SK-N-SH treated with all-trans-retinoic acid at 6 μM for 48 hours (cell line): Measurements from ENCODE around the gene HBG2.
"Not testable (repeated sequence)": the region's sequence is repeated elsewhere in the genome, so short reads cannot be mapped to it uniquely, and the experiment has no call there.

Source experiments
- ATAC-seq: fragments of 200-7000 bp; cut with Tn5 transposase; 3 replicates; pipeline ENCODE4 v1.9.1; 2020; ENCODE audit warnings: mild to moderate bottlenecking, moderate library complexity
- ARNTL ChIP-seq: fragments of 450-650 bp; formaldehyde crosslinking; IDR thresholded peaks from 2 replicates; pipeline ENCODE4 v1.5.0; 2020; ENCODE audit warnings: low read depth, mild to moderate bottlenecking, moderate library complexity, borderline replicate concordance
- BACH2 ChIP-seq: fragments of 250-450 bp; sonication (Bioruptor Pico); IDR thresholded peaks from 2 replicates; pipeline ENCODE4 v1.9.0; 2021; ENCODE audit warnings: mild to moderate bottlenecking, borderline replicate concordance
- CSDC2 ChIP-seq: fragments of 250-450 bp; sonication (Bioruptor Pico); IDR thresholded peaks from 2 replicates; pipeline ENCODE4 v1.5.0; 2020; ENCODE audit warnings: mild to moderate bottlenecking, moderate library complexity
- ESRRG ChIP-seq: fragments of 250-450 bp; sonication (Bioruptor Pico); IDR thresholded peaks from 2 replicates; pipeline ENCODE4 v1.6.1; 2021; ENCODE audit warnings: mild to moderate bottlenecking
- GLIS3 ChIP-seq: fragments of 250-450 bp; sonication (Bioruptor Pico); IDR thresholded peaks from 2 replicates; pipeline ENCODE4 v1.5.0; 2020; ENCODE audit warnings: mild to moderate bottlenecking, moderate library complexity
- ISL1 ChIP-seq: fragments of 250-450 bp; sonication (Bioruptor Pico); IDR thresholded peaks from 2 replicates; pipeline ENCODE4 v2.1.2; 2022; ENCODE audit warnings: mild to moderate bottlenecking, moderate library complexity
- PPARA ChIP-seq: fragments of 250-450 bp; sonication (Bioruptor Pico); IDR thresholded peaks from 2 replicates; pipeline ENCODE4 v1.5.0; 2020; ENCODE audit warnings: mild to moderate bottlenecking, borderline replicate concordance
- SNAI2 ChIP-seq: fragments of 250-450 bp; sonication (Bioruptor Pico); IDR thresholded peaks from 2 replicates; pipeline ENCODE4 v1.5.0; 2020; ENCODE audit warnings: mild to moderate bottlenecking, moderate library complexity
- TCF4 ChIP-seq: fragments of 250-450 bp; sonication (Bioruptor Pico); IDR thresholded peaks from 2 replicates; pipeline ENCODE4 v1.8.0; 2021; ENCODE audit warnings: mild to moderate bottlenecking, moderate library complexity, borderline replicate concordance
- TOX ChIP-seq: fragments of 250-450 bp; sonication (Bioruptor Pico); IDR thresholded peaks from 2 replicates; pipeline ENCODE4 v1.8.0; 2021; ENCODE audit warnings: mild to moderate bottlenecking, moderate library complexity, borderline replicate concordance
- ZFP3 ChIP-seq: fragments of 250-450 bp; sonication (Bioruptor Pico); IDR thresholded peaks from 2 replicates; pipeline ENCODE4 v1.5.0; 2020; ENCODE audit warnings: mild to moderate bottlenecking, moderate library complexity
- ZFP30 ChIP-seq: fragments of 450-650 bp; formaldehyde crosslinking; IDR thresholded peaks from 2 replicates; pipeline ENCODE4 v1.5.0; 2022; ENCODE audit warnings: mild to moderate bottlenecking, moderate library complexity
- ZNF565 ChIP-seq: fragments of 450-650 bp; formaldehyde crosslinking; conservative IDR thresholded peaks from 2 replicates; pipeline ENCODE4 v1.5.0; 2020; ENCODE audit warnings: low read depth, mild to moderate bottlenecking, moderate library complexity
- ZNF70 ChIP-seq: fragments of 450-650 bp; formaldehyde crosslinking; IDR thresholded peaks from 2 replicates; pipeline ENCODE4 v1.5.0; 2020; ENCODE audit warnings: mild to moderate bottlenecking, moderate library complexity
- ZNF8 ChIP-seq: fragments of 450-650 bp; formaldehyde crosslinking; IDR thresholded peaks from 2 replicates; pipeline ENCODE4 v1.5.0; 2020; ENCODE audit warnings: mild to moderate bottlenecking, moderate library complexity
- TF ChIP-seq, protein P1 (sequence below): fragments of 250-450 bp; sonication (Bioruptor Pico); IDR thresholded peaks from 2 replicates; pipeline ENCODE4 v1.5.1; 2020; ENCODE audit warnings: low read depth, mild to moderate bottlenecking, moderate library complexity
- TF ChIP-seq, protein P2 (sequence below): fragments of 250-450 bp; sonication (Bioruptor Pico); IDR thresholded peaks from 2 replicates; pipeline ENCODE4 v1.8.0; 2021; ENCODE audit warnings: low read depth, mild to moderate bottlenecking, moderate library complexity, borderline replicate concordance
- TF ChIP-seq, protein P3 (sequence below): fragments of 250-450 bp; sonication (Bioruptor Pico); IDR thresholded peaks from 2 replicates; pipeline ENCODE4 v1.8.0; 2020; ENCODE audit warnings: mild to moderate bottlenecking, moderate library complexity, borderline replicate concordance
- TF ChIP-seq, protein P4 (sequence below): fragments of 250-450 bp; sonication (Bioruptor Pico); IDR thresholded peaks from 2 replicates; pipeline ENCODE4 v1.5.1; 2021; ENCODE audit warnings: mild to moderate bottlenecking, moderate library complexity
- TF ChIP-seq, protein P5 (sequence below): fragments of 250-450 bp; sonication (Bioruptor Pico); IDR thresholded peaks from 2 replicates; pipeline ENCODE4 v1.5.0; 2020; ENCODE audit warnings: mild to moderate bottlenecking, moderate library complexity

Gene HBG2

DNA sequence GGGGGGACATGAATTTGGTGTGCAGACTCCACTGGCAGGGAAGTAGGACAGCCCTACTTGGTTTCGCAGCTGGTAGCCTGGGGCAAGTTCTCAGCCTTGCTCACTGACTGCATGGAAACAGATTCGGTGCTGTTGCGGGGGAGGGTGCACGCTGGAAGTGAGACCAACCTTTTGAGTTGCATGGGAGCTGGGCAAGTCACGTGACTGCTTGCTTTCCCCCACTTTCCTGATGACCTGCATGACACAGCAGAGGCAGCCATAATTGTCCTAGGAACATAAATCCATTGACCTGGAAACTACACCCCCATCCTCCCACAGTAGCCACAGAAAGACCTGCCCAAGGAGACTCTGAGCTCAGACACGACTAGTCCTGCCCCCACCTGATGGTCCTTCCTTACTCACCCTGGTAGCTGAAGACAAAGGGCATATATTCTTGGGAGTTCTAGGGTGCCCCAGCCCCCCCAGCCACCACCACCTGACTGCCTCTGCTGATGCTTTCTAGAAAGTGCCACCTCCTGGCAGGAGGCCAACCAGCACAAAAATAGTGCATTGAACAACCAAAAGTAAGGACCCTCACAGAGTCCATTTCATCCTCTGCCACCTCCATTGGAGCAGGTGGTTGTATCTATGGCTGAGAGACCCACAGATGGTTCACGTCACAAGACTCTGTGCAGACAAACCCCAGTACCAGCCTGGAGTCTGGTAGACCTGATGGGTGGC, 4.1 kb upstream of the HBG2 start:
- ATAC-seq = no peak

DNA sequence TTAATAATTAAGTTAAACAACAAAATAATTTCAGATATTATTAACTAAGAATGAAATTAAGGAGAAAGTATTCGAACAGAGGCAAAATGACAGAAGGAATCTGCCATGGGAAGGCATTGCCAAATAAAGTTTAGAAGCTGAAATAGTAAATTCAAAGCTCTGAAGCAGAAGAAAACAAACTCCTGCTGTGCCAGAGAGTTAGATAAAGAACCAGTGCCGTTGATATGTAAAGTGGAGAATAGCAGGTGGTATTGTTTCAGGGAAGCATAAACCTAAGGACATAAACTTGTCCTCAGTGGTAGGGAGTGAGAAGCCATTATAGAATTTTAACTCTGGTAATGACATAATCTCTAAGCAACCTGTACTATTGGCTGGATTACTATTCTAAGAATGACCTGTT, 2.7 kb upstream of the HBG2 start:
- no peak for ATAC-seq
- TF ChIP-seq, protein P1, sequence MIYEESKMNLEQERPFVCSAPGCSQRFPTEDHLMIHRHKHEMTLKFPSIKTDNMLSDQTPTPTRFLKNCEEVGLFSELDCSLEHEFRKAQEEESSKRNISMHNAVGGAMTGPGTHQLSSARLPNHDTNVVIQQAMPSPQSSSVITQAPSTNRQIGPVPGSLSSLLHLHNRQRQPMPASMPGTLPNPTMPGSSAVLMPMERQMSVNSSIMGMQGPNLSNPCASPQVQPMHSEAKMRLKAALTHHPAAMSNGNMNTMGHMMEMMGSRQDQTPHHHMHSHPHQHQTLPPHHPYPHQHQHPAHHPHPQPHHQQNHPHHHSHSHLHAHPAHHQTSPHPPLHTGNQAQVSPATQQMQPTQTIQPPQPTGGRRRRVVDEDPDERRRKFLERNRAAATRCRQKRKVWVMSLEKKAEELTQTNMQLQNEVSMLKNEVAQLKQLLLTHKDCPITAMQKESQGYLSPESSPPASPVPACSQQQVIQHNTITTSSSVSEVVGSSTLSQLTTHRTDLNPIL (CRISPR knock-in tag) = no peak
- no peak for TF ChIP-seq ARNTL (CRISPR knock-in tag)

More for the DNA sequence above, 4.1 kb upstream of the HBG2 start:
- no peak for TF ChIP-seq TCF4 (CRISPR knock-in tag)
- TF ChIP-seq, protein P1 (CRISPR knock-in tag) = no peak
- TF ChIP-seq, protein P2, sequence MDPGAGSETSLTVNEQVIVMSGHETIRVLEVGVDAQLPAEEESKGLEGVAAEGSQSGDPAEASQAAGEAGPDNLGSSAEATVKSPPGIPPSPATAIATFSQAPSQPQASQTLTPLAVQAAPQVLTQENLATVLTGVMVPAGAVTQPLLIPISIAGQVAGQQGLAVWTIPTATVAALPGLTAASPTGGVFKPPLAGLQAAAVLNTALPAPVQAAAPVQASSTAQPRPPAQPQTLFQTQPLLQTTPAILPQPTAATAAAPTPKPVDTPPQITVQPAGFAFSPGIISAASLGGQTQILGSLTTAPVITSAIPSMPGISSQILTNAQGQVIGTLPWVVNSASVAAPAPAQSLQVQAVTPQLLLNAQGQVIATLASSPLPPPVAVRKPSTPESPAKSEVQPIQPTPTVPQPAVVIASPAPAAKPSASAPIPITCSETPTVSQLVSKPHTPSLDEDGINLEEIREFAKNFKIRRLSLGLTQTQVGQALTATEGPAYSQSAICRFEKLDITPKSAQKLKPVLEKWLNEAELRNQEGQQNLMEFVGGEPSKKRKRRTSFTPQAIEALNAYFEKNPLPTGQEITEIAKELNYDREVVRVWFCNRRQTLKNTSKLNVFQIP (CRISPR knock-in tag) = no peak
- TF ChIP-seq SNAI2 (CRISPR knock-in tag) = no peak
- TF ChIP-seq ISL1 (CRISPR knock-in tag) = no peak
- no peak for TF ChIP-seq ZFP3 (CRISPR knock-in tag)
- no peak for TF ChIP-seq PPARA (CRISPR knock-in tag)
- no peak for TF ChIP-seq TOX
- TF ChIP-seq, protein P3, sequence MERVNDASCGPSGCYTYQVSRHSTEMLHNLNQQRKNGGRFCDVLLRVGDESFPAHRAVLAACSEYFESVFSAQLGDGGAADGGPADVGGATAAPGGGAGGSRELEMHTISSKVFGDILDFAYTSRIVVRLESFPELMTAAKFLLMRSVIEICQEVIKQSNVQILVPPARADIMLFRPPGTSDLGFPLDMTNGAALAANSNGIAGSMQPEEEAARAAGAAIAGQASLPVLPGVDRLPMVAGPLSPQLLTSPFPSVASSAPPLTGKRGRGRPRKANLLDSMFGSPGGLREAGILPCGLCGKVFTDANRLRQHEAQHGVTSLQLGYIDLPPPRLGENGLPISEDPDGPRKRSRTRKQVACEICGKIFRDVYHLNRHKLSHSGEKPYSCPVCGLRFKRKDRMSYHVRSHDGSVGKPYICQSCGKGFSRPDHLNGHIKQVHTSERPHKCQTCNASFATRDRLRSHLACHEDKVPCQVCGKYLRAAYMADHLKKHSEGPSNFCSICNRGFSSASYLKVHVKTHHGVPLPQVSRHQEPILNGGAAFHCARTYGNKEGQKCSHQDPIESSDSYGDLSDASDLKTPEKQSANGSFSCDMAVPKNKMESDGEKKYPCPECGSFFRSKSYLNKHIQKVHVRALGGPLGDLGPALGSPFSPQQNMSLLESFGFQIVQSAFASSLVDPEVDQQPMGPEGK = no peak
- TF ChIP-seq, protein P4, sequence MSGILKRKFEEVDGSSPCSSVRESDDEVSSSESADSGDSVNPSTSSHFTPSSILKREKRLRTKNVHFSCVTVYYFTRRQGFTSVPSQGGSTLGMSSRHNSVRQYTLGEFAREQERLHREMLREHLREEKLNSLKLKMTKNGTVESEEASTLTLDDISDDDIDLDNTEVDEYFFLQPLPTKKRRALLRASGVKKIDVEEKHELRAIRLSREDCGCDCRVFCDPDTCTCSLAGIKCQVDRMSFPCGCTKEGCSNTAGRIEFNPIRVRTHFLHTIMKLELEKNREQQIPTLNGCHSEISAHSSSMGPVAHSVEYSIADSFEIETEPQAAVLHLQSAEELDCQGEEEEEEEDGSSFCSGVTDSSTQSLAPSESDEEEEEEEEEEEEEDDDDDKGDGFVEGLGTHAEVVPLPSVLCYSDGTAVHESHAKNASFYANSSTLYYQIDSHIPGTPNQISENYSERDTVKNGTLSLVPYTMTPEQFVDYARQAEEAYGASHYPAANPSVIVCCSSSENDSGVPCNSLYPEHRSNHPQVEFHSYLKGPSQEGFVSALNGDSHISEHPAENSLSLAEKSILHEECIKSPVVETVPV (CRISPR knock-in tag) = no peak
- TF ChIP-seq ARNTL (CRISPR knock-in tag) = no peak

DNA sequence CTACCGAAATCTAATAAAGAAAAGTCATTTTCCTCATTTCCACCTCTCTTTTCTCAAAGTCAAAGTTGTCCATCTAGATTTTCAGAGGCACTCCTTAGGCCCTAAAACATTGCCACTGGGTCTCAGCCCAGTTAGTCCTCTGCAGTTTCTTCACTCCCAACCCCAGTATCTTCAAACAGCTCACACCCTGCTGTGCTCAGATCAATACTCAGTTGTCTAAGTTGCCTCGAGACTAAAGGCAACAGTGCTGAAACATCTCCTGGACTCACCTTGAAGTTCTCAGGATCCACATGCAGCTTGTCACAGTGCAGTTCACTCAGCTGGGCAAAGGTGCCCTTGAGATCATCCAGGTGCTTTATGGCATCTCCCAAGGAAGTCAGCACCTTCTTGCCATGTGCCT, 558 bp downstream of the HBG2 start:
- ATAC-seq = not testable (repeated sequence)

DNA sequence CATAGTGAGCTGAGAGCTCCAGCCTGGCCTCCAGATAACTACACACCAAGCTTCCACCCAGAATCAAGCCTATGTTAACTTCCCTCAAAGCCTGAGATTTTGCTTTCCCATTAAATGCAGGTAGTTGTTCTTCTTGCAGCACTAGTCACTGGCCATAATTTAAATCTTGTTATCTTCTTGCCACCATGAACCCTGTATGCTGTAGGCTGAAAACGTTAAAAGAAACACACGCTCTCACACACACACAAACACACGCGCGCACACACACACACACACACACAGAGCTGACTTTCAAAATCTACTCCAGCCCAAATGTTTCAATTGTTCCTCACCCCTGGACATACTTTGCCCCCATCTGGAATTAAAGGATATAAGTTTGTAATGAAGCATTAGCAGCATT, 1.1 kb downstream of the HBG2 start:
- not testable (repeated sequence) for ATAC-seq

DNA sequence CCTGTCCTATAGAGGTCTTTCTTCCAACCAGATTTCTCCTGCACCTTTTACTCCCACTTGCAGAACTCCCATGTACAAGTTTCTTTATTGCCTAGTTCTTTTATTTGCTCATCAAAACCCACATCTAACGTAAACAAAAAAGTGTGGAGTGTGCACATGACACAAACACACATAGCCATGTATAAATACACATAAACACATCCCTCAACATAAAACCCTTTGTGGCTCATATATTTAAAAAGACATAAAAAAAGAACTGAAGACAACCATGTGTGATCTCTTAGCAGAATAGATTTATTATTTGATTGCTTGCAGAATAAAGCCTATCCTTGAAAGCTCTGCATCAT, 1.7 kb downstream of the HBG2 start:
- no peak for TF ChIP-seq ESRRG (CRISPR knock-in tag)
- TF ChIP-seq, protein P5, sequence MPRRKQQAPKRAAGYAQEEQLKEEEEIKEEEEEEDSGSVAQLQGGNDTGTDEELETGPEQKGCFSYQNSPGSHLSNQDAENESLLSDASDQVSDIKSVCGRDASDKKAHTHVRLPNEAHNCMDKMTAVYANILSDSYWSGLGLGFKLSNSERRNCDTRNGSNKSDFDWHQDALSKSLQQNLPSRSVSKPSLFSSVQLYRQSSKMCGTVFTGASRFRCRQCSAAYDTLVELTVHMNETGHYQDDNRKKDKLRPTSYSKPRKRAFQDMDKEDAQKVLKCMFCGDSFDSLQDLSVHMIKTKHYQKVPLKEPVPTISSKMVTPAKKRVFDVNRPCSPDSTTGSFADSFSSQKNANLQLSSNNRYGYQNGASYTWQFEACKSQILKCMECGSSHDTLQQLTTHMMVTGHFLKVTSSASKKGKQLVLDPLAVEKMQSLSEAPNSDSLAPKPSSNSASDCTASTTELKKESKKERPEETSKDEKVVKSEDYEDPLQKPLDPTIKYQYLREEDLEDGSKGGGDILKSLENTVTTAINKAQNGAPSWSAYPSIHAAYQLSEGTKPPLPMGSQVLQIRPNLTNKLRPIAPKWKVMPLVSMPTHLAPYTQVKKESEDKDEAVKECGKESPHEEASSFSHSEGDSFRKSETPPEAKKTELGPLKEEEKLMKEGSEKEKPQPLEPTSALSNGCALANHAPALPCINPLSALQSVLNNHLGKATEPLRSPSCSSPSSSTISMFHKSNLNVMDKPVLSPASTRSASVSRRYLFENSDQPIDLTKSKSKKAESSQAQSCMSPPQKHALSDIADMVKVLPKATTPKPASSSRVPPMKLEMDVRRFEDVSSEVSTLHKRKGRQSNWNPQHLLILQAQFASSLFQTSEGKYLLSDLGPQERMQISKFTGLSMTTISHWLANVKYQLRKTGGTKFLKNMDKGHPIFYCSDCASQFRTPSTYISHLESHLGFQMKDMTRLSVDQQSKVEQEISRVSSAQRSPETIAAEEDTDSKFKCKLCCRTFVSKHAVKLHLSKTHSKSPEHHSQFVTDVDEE (CRISPR knock-in tag) = no peak
- TF ChIP-seq, protein P1 (CRISPR knock-in tag) = no peak
- TF ChIP-seq ZFP30 (CRISPR knock-in tag) = no peak
- no peak for TF ChIP-seq ZFP3 (CRISPR knock-in tag)
- TF ChIP-seq CSDC2 = no peak
- TF ChIP-seq, protein P2 (CRISPR knock-in tag) = no peak
- no peak for TF ChIP-seq BACH2 (CRISPR knock-in tag)
- no peak for TF ChIP-seq GLIS3
- no peak for TF ChIP-seq ZNF70 (CRISPR knock-in tag)
- TF ChIP-seq ZNF565 (CRISPR knock-in tag) = no peak
- no peak for TF ChIP-seq ZNF8
- no peak for ATAC-seq
